Amniotic stem cell (primary cell): ENCODE results near the gene MEA1.

Experiments used
- DNase-seq: peaks from one replicate; lab custom pipeline; 2025; lab: John Stamatoyannopoulos, UW

MEA1 gene

DNA sequence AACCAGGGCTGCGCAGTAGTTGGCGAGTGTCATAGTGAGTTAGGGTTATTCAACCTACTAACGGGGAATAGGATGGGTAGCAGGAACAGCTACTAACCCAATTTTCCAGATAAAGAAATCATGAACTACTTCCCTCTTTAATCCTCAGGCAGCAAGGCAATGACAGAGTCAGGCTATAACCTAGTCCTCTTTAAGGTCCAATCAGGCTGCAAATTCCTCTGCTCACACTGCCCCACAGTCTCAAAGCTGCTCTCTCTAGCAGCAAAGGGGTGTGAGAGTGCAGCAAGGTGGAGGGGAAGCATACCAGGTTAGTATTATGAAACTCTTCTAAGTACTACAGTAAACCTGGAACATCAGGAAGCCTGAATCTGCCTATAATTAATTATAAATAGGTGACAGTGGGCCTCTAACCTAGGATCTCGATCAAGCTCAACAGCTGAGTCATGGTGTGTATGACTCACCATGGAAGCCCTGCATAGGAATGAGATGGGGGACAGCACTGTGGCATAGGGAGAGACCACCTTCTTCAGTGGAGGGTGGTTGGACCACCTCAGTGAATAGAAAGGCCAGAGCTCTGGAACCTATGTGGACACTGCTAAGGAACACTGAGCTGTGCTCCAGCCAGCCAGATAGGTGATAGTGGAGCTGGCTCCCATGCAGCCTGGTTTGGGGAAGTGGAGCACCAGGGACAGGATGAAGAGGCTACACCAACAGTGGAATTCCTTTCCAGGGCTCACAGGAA, 42.7 kb downstream of the MEA1 start:
- DNase-seq = no peak

DNA sequence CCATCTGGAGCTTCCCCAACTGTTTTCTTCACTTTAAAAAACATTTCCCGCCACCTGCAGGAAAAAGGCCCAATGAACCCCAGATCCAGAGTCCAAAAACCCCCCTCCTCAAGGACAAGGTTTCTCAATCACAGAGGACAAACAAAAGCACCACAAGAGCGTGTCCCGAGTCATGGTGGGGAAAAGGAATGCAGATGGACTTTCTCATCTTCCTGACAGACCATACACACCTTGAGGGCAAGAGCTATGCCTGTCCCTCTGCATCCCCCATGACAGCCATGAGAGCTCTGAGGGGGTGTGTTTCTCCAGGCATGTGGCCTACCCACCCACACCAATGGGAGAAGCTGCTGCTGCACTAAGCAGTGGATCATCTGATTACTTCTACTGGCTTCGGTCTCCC, 43.8 kb downstream of the MEA1 start:
- no peak for DNase-seq

DNA sequence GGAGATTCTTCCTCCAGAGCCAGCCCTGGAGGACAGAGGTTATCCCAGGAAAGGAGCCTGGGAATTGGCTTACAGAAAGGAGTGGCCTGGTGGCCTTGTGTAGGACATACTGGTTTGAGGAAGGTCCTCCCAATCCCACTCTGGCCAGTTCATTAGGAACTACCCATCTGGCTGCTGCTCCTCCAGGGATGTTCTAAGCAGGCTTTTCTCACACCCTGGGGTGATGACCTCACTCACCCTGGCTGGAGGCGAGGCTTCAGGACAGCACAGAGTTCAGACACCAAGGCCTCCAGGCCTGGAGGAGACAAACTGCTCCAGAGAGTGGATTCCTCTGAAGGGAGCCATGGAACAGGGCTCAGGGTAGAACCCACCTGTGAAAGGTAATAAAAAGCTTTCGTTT, 44.3 kb downstream of the MEA1 start:
- DNase-seq = no peak

DNA sequence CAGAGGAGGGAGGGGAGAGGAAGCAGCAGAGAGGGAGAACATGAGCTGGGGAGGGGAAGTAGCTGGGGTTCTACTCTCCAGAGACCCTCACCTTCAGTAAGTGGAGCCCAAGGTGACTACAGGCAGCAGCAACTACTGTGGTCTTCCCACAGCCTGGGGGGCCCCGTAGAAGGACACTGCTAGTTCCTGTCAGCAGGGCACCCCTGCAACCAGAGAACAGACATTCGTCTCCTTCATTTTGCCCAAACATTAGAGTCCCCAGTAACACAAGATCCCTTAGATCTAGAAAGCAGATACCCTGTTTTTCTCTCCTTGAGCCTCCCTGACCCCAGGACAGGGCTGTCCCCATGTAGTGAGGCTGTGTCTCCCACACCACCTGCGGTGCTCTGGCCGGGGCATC, 45.0 kb downstream of the MEA1 start:
- no peak for DNase-seq

DNA sequence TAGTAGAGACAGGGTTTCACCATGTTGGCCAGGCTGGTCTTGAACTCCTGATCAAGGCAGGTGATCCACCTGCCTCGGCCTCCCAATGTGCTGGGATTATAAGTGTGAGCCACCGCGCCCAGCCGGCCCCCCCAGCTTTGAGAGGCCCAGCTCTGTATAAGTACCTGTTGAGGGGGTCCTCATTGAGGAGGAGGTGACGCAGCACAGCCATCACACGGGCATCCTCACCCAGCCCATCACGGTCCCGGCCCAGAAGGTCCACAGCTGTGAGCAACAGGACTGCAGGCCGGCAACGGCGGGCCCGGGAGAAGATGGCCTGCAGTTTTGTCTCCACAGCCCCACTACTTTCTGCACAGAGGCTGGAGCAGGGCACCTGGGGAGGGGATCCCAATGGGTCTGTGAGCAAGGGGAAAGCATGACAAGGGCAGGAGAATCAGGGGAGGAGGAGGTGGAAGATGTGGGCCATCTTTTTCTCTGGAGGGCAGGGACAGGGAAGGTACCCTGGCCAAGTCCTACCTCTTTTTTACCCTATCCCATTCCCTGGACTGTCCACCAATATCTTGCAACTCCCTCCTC, 45.5 kb downstream of the MEA1 start:
- DNase-seq = no peak

DNA sequence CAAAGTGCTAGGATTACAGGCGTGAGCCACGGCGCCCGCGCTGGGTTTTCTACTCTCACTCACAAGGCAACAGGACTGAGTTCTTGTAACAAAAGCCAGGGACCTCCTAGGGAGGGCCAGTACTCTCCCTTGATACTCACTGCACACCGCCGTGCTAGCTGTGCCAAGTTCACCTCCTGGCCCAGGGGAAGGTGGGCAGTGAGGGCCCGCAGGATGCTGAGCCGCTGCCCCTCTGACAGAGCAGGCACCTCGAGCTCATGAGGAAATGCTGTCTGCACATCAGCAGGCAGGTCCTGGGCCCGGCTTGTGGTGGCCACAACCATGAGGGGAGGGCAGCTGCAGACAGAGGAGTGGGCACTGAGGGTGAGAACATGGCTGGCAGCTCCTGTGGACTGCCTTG, 46.5 kb downstream of the MEA1 start:
- DNase-seq = no peak

DNA sequence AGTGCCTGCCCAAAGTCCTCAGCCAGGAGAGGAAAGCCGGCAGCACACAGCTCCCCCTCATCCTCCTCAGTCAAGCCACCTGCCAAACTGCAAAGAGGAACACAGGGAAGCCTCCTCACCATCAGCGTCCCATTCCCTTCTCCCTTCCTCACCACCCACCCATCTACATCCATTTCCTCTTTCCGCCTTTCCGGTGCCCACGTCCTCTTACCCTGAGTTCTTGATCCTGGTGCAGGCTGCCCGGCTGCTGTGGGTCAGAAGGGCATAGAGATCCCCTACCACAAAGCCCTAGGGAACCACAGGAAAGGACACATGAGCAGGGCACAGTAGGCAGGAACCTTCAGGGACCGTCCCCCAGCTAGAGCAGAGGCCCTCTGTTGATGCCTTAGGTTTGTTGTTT, 47.2 kb downstream of the MEA1 start:
- DNase-seq = no peak

DNA sequence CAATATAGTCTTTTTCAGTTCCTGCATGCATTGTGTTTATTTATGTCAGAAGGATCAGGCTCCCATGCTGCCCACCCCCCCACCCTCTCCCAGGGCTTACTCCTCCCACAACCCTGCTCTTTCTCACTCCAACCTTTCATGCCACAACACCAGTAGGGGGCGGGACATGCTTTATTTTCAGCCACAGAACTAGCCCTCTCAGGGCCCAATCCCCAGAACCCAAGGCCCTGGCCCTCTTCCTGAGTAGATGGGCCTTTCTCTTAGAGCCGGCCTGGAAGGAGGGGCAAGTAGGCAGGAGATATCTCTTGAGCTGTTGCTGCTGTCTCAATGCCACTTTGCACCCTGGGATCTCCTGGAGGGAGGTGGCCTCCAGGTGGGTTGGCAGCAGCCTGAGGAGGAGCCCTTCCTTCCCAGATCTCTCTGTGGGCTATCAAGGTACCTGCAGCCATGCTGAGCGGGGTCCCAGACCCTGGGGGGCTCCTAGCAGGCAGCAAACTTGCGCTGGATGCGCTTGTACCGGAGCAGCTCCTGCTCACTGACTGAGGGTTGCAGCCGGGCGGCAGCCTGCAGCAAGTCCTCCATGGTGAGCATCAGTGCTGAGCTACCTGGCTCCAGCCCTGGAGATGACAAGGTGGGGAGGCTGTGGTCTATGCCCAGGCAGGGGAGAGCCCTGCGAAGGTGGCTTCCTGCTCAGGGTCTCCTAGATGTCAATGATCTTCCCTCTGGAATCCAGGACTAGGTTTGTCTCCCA, 49.7 kb downstream of the MEA1 start:
- DNase-seq = no peak

DNA sequence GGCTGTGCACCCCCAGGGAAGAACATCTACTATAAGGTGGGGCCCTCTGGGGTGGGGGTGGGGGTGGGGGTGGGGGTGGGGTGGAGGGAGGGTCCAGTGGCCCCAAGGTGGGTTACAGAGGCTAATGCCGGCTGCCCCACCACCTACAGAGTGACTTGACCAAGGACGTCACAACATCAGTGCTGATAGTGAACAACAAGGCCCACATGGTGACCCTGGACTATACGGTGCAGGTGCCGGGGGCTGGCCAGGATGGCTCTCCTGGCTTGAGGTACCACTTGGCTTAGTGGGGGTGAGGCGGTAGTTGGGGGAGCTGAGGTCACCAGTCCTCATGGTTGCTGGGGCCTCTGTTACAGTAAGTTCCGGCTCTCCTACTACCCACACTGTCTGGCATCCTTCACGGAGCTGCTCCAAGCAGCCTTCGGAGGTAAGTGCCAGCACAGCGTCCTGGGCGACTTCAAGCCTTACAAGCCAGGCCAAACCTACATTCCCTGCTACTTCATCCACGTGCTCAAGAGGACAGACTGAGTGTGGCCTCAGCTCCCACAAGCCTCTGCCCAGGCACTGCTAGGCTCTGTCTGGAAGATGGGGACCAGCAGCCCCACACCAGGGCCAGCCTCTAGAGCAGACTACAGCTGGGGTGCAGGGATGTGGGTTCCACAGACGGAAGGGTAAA, 50.4 kb downstream of the MEA1 start:
- no peak for DNase-seq

DNA sequence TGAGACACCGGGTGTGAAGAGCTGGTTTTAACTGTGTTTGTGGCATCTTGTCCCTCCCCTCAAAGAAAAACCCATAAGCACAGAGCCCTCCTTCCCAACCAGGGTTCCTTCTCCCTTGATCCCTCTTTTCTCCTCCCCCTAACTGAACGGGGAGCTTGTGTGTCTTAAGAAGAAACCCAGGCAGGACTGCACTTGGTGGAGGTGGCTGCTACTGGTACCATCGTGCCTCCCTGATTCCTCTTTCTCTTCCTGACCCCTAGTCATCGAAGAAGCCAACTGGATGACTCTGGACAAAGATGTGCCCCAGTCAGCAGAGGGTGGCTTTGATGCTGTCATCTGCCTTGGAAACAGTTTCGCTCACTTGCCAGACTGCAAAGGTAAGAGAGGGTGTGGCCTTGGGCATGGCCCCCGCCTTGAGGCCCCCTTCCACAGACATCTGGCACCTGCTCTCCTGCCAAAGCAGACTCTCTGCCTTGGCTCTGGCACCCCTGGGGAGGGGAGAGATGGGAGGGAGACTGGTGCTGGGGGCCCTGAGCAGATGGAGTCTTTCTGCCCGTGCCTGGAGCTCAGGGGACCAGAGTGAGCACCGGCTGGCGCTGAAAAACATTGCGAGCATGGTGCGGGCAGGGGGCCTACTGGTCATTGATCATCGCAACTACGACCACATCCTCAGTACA, 51.1 kb downstream of the MEA1 start:
- DNase-seq = no peak

DNA sequence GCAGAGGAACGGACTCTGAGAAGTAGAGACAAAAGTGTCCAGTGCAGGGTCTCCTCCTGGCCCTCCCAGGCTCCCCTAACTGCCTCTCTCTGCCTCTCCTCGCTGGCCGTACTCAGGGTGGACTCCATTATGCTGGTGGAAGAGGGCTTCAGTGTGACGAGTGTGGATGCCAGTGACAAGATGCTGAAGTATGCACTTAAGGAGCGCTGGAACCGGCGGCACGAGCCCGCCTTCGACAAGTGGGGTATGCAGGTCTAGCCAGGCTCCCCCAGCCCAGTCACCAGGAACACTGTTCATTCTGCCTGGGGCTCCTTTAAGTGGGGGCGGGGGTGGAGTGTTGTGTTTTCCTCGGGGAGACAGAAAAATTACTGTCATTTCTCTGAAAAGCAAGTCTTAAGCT, 51.6 kb downstream of the MEA1 start:
- no peak for DNase-seq
